Measurements from ENCODE around the gene NPFFR1.

DNA sequence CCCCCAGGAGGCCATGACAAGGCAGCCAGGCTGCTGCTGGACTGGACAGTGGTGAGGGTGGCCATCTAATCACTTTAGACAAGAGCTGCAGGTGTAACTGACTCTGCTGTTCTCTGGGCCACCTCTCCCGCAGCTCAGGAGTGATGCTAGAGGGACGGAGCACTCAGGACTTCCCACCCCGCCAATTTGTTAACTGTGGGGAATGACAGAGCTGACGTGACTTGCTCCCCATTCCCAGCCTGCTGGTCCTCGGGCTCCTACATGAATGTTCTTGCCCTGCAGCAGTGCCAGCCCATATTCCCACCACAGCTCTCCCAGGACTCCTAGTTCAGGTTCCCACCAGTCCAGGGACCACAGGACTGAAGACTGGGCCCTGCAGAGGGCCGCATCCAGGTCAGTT, 16.7 kb upstream of the NPFFR1 start:
- TF ChIP-seq, protein P1, sequence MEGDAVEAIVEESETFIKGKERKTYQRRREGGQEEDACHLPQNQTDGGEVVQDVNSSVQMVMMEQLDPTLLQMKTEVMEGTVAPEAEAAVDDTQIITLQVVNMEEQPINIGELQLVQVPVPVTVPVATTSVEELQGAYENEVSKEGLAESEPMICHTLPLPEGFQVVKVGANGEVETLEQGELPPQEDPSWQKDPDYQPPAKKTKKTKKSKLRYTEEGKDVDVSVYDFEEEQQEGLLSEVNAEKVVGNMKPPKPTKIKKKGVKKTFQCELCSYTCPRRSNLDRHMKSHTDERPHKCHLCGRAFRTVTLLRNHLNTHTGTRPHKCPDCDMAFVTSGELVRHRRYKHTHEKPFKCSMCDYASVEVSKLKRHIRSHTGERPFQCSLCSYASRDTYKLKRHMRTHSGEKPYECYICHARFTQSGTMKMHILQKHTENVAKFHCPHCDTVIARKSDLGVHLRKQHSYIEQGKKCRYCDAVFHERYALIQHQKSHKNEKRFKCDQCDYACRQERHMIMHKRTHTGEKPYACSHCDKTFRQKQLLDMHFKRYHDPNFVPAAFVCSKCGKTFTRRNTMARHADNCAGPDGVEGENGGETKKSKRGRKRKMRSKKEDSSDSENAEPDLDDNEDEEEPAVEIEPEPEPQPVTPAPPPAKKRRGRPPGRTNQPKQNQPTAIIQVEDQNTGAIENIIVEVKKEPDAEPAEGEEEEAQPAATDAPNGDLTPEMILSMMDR (IDR thresholded peaks at IDR 0.05; ENCODE audit: insufficient read depth, low read length), result no peak
- TF ChIP-seq, protein P2, sequence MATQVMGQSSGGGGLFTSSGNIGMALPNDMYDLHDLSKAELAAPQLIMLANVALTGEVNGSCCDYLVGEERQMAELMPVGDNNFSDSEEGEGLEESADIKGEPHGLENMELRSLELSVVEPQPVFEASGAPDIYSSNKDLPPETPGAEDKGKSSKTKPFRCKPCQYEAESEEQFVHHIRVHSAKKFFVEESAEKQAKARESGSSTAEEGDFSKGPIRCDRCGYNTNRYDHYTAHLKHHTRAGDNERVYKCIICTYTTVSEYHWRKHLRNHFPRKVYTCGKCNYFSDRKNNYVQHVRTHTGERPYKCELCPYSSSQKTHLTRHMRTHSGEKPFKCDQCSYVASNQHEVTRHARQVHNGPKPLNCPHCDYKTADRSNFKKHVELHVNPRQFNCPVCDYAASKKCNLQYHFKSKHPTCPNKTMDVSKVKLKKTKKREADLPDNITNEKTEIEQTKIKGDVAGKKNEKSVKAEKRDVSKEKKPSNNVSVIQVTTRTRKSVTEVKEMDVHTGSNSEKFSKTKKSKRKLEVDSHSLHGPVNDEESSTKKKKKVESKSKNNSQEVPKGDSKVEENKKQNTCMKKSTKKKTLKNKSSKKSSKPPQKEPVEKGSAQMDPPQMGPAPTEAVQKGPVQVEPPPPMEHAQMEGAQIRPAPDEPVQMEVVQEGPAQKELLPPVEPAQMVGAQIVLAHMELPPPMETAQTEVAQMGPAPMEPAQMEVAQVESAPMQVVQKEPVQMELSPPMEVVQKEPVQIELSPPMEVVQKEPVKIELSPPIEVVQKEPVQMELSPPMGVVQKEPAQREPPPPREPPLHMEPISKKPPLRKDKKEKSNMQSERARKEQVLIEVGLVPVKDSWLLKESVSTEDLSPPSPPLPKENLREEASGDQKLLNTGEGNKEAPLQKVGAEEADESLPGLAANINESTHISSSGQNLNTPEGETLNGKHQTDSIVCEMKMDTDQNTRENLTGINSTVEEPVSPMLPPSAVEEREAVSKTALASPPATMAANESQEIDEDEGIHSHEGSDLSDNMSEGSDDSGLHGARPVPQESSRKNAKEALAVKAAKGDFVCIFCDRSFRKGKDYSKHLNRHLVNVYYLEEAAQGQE (IDR thresholded peaks at IDR 0.05; ENCODE audit: insufficient replicate concordance, low read depth), result no peak
